ENCODE measurements around the gene PRMT7. TPM values are rescaled to one million over a fixed set of nuclear protein-coding genes. Genes with fewer than 3 reads are reported as not detected.
A peak's percentile ranks its signal among the peaks of the same experiment; 100 is the strongest.

PRMT7 gene
- total and polyA plus RNA-seq, 7 experiments from 2014 or later = 42.5 to 95.1 (median 72.6) TPM

DNA sequence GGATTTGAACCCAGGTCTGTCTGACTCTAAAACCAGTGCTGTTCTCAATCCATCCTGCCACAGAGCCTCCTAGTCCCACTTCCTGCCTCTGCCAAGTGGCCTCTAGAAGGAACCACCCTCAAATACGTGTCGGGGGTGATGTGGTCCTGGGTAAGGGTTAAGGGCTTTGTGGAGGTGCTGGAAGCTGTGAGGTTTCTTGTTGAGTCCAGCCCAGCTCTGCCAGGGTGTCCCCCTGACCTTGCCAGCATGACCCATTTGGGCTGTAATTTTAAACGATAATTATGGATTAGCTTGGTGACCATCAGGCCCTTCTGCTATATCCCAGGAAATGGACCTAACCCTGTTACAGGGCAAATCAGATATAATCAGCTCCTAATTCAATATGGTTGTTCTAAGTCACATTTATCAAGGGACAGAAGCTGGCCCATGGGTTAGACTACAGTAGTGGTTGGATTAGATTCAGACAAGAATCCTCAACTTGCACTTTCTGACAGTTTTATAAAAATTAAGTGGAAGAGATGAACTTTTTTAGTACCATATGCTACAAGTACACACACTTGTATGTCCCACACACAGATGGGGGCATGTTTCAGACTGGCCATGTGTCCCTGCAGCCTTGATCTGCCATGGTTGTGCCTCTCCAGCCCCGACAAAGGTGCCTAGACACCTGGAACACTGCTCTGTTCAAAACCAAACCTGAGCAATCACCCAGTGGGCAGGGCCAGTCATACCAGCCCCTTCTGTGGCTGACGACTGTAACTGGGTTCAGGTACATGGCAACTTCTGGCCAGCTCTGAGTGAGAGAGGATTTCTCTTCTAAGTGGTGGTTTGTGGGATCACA lies 89.5 kb downstream of the PRMT7 start:
- no peaks in the 10 kb centered on the region for H3K9me3 Mint-ChIP-seq
- peaks cover 11 to 18% of the 10 kb centered on the region in 2 donors for H3K4me1 ChIP-seq (ENCODE audit: control insufficient read depth in 2 of 2, insufficient read depth in 2 of 2, low read length in 2 of 2)
- H3K27ac Mint-ChIP-seq = peak overlapping the region in 2 of 9 donors; percentile 12 to 62
- POLR2A ChIA-PET = interaction anchor here (0.5 to 4.3 kb wide), 6 partner anchors 9 to 113 kb away, joined by 3 to 22 read pairs (median 3); no protein-coding TSS in a partner anchor
- DNase-seq (no peak), ATAC-seq (no peak)
- CTCF ChIA-PET = interaction anchor here (0.8 to 4.2 kb wide), 6 partner anchors 18 to 121 kb away, joined by 3 to 27 read pairs (median 3); no protein-coding TSS in a partner anchor
- no peaks in the 10 kb centered on the region for H3K36me3 Mint-ChIP-seq
- H3K4me3 Mint-ChIP-seq = no peak overlapping the region
- H3K9me3 ChIP-seq (ENCODE audit: control insufficient read depth in 2 of 3, low read length in 3 of 3) = no peaks in the 10 kb centered on the region
- intact Hi-C loops (cut with micrococcal nuclease) = loop anchor here in 1 of 2 donors (2.0 kb wide), 1 partner anchor 18 kb away; no protein-coding TSS in a partner anchor
- peaks cover 6 to 36% (median 29%) of the 10 kb centered on the region in 7 donors for H3K4me1 Mint-ChIP-seq
- no peaks in the 10 kb centered on the region for H3K36me3 ChIP-seq (ENCODE audit: control insufficient read depth in 2 of 3, insufficient read depth in 3 of 3, low read length in 3 of 3)
- peaks cover 0 to 12% (median 0%) of the 10 kb centered on the region in 5 donors for H3K27me3 Mint-ChIP-seq
- H3K4me3 ChIP-seq (ENCODE audit: low read length) = no peak overlapping the region
- H3K27ac ChIP-seq (ENCODE audit: low read depth, low read length) = no peak overlapping the region
- no peaks in the 10 kb centered on the region for H3K27me3 ChIP-seq (ENCODE audit: control insufficient read depth in 2 of 2, insufficient read depth in 2 of 2, low read length in 2 of 2)

DNA sequence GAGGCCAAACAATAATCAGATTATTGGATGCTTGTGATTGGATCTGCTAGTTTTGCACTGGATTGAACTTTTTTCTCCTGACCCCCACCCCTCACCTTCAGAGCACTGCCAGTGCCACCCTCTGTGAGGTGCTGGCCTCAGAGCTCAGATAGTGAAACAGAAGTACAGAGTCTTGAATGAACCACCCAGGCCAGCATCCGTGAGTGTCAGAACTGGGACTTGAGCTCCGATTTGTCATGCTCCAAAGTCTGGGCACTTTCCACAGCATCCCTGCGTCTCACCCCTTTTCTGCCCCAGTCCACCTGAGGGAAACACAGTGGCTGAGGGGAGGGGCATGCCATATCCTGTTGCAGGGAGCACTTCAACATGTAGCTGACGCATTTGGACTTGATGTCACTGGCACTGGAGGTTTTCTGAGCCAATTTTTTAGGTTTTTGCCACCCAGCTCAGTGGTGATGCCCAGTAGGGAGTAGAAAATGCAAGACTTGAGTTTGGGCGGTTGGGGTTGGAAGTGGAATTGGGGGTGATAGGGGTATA lies 90.2 kb downstream of the PRMT7 start:
- H3K27ac Mint-ChIP-seq = peak overlapping the region in 6 of 9 donors; percentile 12 to 62 (median 51)
- CTCF ChIA-PET = interaction anchor here (1.5 to 4.2 kb wide), 3 partner anchors 53 to 120 kb away, joined by 3 to 27 read pairs (median 5); no protein-coding TSS in a partner anchor
- ATAC-seq = no peak

DNA sequence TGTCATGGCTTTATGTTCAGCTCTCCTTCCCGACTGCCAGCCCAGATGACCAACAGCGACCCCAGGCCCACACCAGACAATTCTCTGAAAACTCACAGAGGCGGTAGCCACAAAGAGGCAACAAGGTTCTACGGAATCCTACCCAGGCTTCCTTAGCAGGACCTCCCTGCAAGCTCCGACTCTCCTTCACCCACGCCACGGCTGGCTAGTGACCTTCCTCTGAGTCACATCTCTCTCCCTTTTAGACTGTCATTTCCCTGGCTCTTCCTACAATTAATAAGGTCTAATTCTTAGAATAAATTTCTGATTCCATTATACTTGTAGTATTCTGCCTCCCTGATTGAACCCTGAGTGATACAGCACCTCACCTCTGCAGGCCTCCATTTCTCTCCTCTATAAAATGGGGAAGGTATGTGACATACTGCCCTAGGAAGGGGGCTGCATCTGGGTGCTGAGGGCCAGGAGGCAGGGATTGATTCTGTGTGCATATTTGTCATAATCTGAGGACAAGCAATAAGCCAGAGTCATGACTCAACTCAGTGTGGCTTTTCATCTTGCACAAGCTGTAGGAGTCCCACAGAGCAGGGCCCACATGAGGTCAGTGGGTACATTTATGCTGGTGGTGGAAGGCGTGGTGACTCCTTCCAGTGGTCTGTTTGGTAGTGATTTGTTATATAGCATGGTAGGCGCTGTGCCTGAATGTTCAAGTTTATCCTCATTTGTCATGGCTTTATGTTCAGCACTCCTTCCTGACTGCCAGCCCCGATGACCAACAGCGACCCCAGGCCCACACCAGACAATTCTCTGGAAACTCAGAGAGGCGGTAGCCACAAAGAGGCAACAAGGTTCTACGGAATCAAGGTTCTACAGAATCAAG lies 91.3 kb downstream of the PRMT7 start:
- H3K4me3 ChIP-seq (ENCODE audit: low read length) = no peak overlapping the region
- Mint-ChIP-seq H3K4me3 (peak overlapping the region in 1 of 10 donors; percentile 38), H3K27ac (peak overlapping the region in 4 of 9 donors; percentile 14 to 78 (median 27)), H3K4me1 (peaks cover 3 to 29% (median 24%) of the 10 kb centered on the region in 7 donors), H3K27me3 (peaks cover 0 to 20% (median 0%) of the 10 kb centered on the region in 5 donors), H3K36me3 (no peaks in the 10 kb centered on the region), H3K9me3 (no peaks in the 10 kb centered on the region)
- intact Hi-C loops (cut with micrococcal nuclease) = loop anchor here (1.0 to 2.0 kb wide), 2 partner anchors 16 to 17 kb away; no protein-coding TSS in a partner anchor
- CTCF ChIA-PET = interaction anchor here (4.2 kb wide), 1 partner anchor 109 kb away, joined by 27 read pairs; no protein-coding TSS in a partner anchor
- ATAC-seq (no peak), DNase-seq (no peak)
- H3K9me3 ChIP-seq (ENCODE audit: control insufficient read depth in 2 of 3, low read length in 3 of 3) = no peaks in the 10 kb centered on the region
- no peaks in the 10 kb centered on the region for H3K27me3 ChIP-seq (ENCODE audit: control insufficient read depth in 2 of 2, insufficient read depth in 2 of 2, low read length in 2 of 2)
- POLR2A ChIA-PET = interaction anchor here (4.3 kb wide), 1 partner anchor 15 kb away, joined by 22 read pairs; no protein-coding TSS in a partner anchor
- no peaks in the 10 kb centered on the region for H3K36me3 ChIP-seq (ENCODE audit: control insufficient read depth in 2 of 3, insufficient read depth in 3 of 3, low read length in 3 of 3)
- H3K4me1 ChIP-seq (ENCODE audit: control insufficient read depth in 2 of 2, insufficient read depth in 2 of 2, low read length in 2 of 2) = peaks cover 3 to 18% of the 10 kb centered on the region in 2 donors
- no peak overlapping the region for H3K27ac ChIP-seq (ENCODE audit: low read depth, low read length)

More for the DNA sequence above, 90.2 kb downstream of the PRMT7 start:
- Histone ChIP-seq H3K4me1 (ENCODE audit: control insufficient read depth in 2 of 2, insufficient read depth in 2 of 2, low read length in 2 of 2) (peaks cover 11 to 18% of the 10 kb centered on the region in 2 donors), H3K9me3 (ENCODE audit: control insufficient read depth in 2 of 3, low read length in 3 of 3) (no peaks in the 10 kb centered on the region), H3K27me3 (ENCODE audit: control insufficient read depth in 2 of 2, insufficient read depth in 2 of 2, low read length in 2 of 2) (no peaks in the 10 kb centered on the region), H3K36me3 (ENCODE audit: control insufficient read depth in 2 of 3, insufficient read depth in 3 of 3, low read length in 3 of 3) (no peaks in the 10 kb centered on the region), H3K4me3 (ENCODE audit: low read length) (no peak overlapping the region), H3K27ac (ENCODE audit: low read depth, low read length) (no peak overlapping the region)
- POLR2A ChIA-PET = interaction anchor here (0.5 to 4.3 kb wide), 5 partner anchors 9 to 112 kb away, joined by 3 to 22 read pairs (median 3); no protein-coding TSS in a partner anchor
- Mint-ChIP-seq H3K9me3 (no peaks in the 10 kb centered on the region), H3K27me3 (peaks cover 0 to 16% (median 0%) of the 10 kb centered on the region in 5 donors), H3K4me1 (peaks cover 6 to 36% (median 29%) of the 10 kb centered on the region in 7 donors), H3K36me3 (no peaks in the 10 kb centered on the region), H3K4me3 (peak overlapping the region in 1 of 10 donors; percentile 14)
- peak in 4 of 9 donors; percentile 22 to 60 (median 32) for DNase-seq
- intact Hi-C loops (cut with micrococcal nuclease) = loop anchor here (1.0 to 2.0 kb wide), 2 partner anchors 17 to 18 kb away; no protein-coding TSS in a partner anchor

DNA sequence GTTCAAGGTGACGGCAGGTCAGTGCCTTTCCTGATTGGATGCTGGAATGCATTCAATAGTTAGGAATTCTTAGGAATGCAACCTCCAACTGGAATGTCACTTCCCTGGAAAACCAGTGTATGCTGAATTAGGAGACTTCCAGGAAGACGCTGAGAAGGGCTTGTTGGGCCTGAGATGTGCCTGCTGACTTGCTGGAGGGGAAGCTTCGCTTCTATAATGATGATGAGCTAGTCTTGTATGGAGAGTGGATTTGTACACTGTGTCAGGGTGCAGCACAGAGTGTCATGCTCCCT lies 91.9 kb downstream of the PRMT7 start:
- no peak for ATAC-seq
- no peaks in the 10 kb centered on the region for H3K36me3 ChIP-seq (ENCODE audit: control insufficient read depth in 2 of 3, insufficient read depth in 3 of 3, low read length in 3 of 3)
- peaks cover 0 to 17% (median 0%) of the 10 kb centered on the region in 5 donors for H3K27me3 Mint-ChIP-seq
- H3K9me3 ChIP-seq (ENCODE audit: control insufficient read depth in 2 of 3, low read length in 3 of 3) = no peaks in the 10 kb centered on the region
- DNase-seq = no peak
- intact Hi-C loops (cut with micrococcal nuclease) = no loop called here
- ChIA-PET POLR2A (interaction anchor here (4.3 kb wide), 1 partner anchor 15 kb away, joined by 22 read pairs; no protein-coding TSS in a partner anchor), CTCF (interaction anchor here (0.5 to 4.2 kb wide), 2 partner anchors 108 to 164 kb away, joined by 3 to 27 read pairs; no protein-coding TSS in a partner anchor)
- H3K9me3 Mint-ChIP-seq = no peaks in the 10 kb centered on the region
- peaks cover 3 to 18% of the 10 kb centered on the region in 2 donors for H3K4me1 ChIP-seq (ENCODE audit: control insufficient read depth in 2 of 2, insufficient read depth in 2 of 2, low read length in 2 of 2)
- H3K27me3 ChIP-seq (ENCODE audit: control insufficient read depth in 2 of 2, insufficient read depth in 2 of 2, low read length in 2 of 2) = no peaks in the 10 kb centered on the region
- H3K27ac ChIP-seq (ENCODE audit: low read depth, low read length) = no peak overlapping the region
- H3K4me1 Mint-ChIP-seq = peaks cover 3 to 27% (median 19%) of the 10 kb centered on the region in 7 donors
- H3K4me3 Mint-ChIP-seq = no peak overlapping the region
- peak overlapping the region in 1 of 9 donors; percentile 51 for H3K27ac Mint-ChIP-seq
- no peak overlapping the region for H3K4me3 ChIP-seq (ENCODE audit: low read length)
- no peaks in the 10 kb centered on the region for H3K36me3 Mint-ChIP-seq

DNA sequence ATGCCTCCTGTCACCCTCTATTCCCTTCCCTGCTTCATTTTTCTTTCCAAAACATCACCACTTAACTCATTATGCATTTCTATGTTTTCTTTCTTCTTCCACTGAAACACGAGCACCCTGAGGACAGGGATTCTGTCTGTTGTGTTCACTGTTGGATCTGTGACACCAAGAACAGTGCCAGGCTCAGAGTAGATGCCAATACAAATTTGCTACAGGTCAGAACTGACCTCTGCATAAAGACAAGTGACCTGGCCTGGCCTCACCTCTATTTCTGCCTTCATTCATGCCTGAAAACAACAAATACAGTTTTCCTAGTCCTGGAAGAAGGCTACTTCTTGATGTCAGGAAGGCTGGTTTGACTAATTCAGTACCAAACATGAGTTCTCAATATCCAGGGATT lies 92.4 kb downstream of the PRMT7 start:
- CTCF ChIA-PET = interaction anchor here (0.5 to 4.2 kb wide), 3 partner anchors 107 to 164 kb away, joined by 3 to 27 read pairs (median 5); no protein-coding TSS in a partner anchor
- POLR2A ChIA-PET = interaction anchor here (0.7 to 4.3 kb wide), 2 partner anchors 14 to 21 kb away, joined by 3 to 22 read pairs; no protein-coding TSS in a partner anchor
- Mint-ChIP-seq H3K27ac (peak overlapping the region in 1 of 9 donors; percentile 37), H3K27me3 (peaks cover 0 to 17% (median 0%) of the 10 kb centered on the region in 5 donors), H3K9me3 (no peaks in the 10 kb centered on the region), H3K36me3 (no peaks in the 10 kb centered on the region), H3K4me3 (no peak overlapping the region), H3K4me1 (peaks cover 3 to 27% (median 19%) of the 10 kb centered on the region in 7 donors)
- ATAC-seq (no peak), DNase-seq (no peak)
- H3K27me3 ChIP-seq (ENCODE audit: control insufficient read depth in 2 of 2, insufficient read depth in 2 of 2, low read length in 2 of 2) = no peaks in the 10 kb centered on the region
- no peak overlapping the region for H3K27ac ChIP-seq (ENCODE audit: low read depth, low read length)
- no peak overlapping the region for H3K4me3 ChIP-seq (ENCODE audit: low read length)
- intact Hi-C loops (cut with micrococcal nuclease) = no loop called here
- no peaks in the 10 kb centered on the region for H3K9me3 ChIP-seq (ENCODE audit: control insufficient read depth in 2 of 3, low read length in 3 of 3)
- no peaks in the 10 kb centered on the region for H3K36me3 ChIP-seq (ENCODE audit: control insufficient read depth in 2 of 3, insufficient read depth in 3 of 3, low read length in 3 of 3)
- H3K4me1 ChIP-seq (ENCODE audit: control insufficient read depth in 2 of 2, insufficient read depth in 2 of 2, low read length in 2 of 2) = peaks cover 3 to 18% of the 10 kb centered on the region in 2 donors
